Measurements from ENCODE around the gene LRRC55.

The LRRC55 gene

GRCh38 chr11:57239348-57239747 is 57.6 kb downstream of the LRRC55 start:
- no peak for DNase-seq

GRCh38 chr11:57240007-57240406 is 58.3 kb downstream of the LRRC55 start:
- no peak for DNase-seq

GRCh38 chr11:57240757-57241156 is 59.0 kb downstream of the LRRC55 start:
- DNase-seq = no peak
